ENCODE results near the gene KCTD20. TPM values are rescaled to one million over a fixed set of nuclear protein-coding genes. Genes with fewer than 3 reads are reported as not detected.
A peak's percentile ranks its signal among the peaks of the same experiment; 100 is the strongest.

The KCTD20 gene
- total RNA-seq, 1 donor from 2014 or later, result 23.1 TPM

- ATAC-seq, result no peak
Observed at GRCh38 chr6:36495086-36495485, 52.3 kb downstream of the KCTD20 start.

GRCh38 chr6:36499918-36500317 is 57.1 kb downstream of the KCTD20 start:
- ATAC-seq, result peak; percentile 48

GRCh38 chr6:36501686-36502085 is 58.9 kb downstream of the KCTD20 start:
- no peak for ATAC-seq

- no peak for ATAC-seq
Observed at GRCh38 chr6:36504181-36504580, 61.4 kb downstream of the KCTD20 start.

- ATAC-seq, result no peak
Observed at GRCh38 chr6:36504982-36505381, 62.2 kb downstream of the KCTD20 start.

GRCh38 chr6:36505744-36506534 is 63.1 kb downstream of the KCTD20 start:
- ATAC-seq, result no peak

- no peak for ATAC-seq
Observed at GRCh38 chr6:36506611-36507010, 63.8 kb downstream of the KCTD20 start.

GRCh38 chr6:36508532-36508931 is 65.7 kb downstream of the KCTD20 start:
- ATAC-seq, result no peak

GRCh38 chr6:36510365-36510764 is 67.6 kb downstream of the KCTD20 start:
- peak; percentile 32 for ATAC-seq

GRCh38 chr6:36514554-36515456 is 72.0 kb downstream of the KCTD20 start:
- peak; percentile 48 for ATAC-seq

- ATAC-seq, result no peak
Observed at GRCh38 chr6:36515844-36516243, 73.0 kb downstream of the KCTD20 start.

GRCh38 chr6:36516559-36516958 is 73.8 kb downstream of the KCTD20 start:
- no peak for ATAC-seq

GRCh38 chr6:36516988-36517387 is 74.2 kb downstream of the KCTD20 start:
- no peak for ATAC-seq

- no peak for ATAC-seq
Observed at GRCh38 chr6:36517408-36517807, 74.6 kb downstream of the KCTD20 start.

- peak; percentile 20 for ATAC-seq
Observed at GRCh38 chr6:36519352-36519751, 76.6 kb downstream of the KCTD20 start.

- no peak for ATAC-seq
Observed at GRCh38 chr6:36523451-36523850, 80.7 kb downstream of the KCTD20 start.

- no peak for ATAC-seq
Observed at GRCh38 chr6:36523936-36524499, 81.2 kb downstream of the KCTD20 start.

- ATAC-seq, result no peak
Observed at GRCh38 chr6:36524871-36525270, 82.1 kb downstream of the KCTD20 start.

- no peak for ATAC-seq
Observed at GRCh38 chr6:36525346-36525745, 82.5 kb downstream of the KCTD20 start.

- ATAC-seq, result no peak
Observed at GRCh38 chr6:36526066-36526465, 83.3 kb downstream of the KCTD20 start.

GRCh38 chr6:36533321-36533720 is 90.5 kb downstream of the KCTD20 start:
- no peak for ATAC-seq

GRCh38 chr6:36536873-36537547 is 94.2 kb downstream of the KCTD20 start:
- ATAC-seq, result no peak
